NCI-H2227 treated with DMSO at 0.1 percent for 48 hours (cell line): ENCODE measurements around the gene ZNF584.
"Not testable (repeated sequence)": the region's sequence is repeated elsewhere in the genome, so short reads cannot be mapped to it uniquely, and the experiment has no call there.

ENCODE experiments used
- DNase-seq: peaks from one replicate; lab custom pipeline; 2025; lab: John Stamatoyannopoulos, UW

ZNF584 gene

GRCh38 chr19:58408152-58409009 is at the start of gene ZNF584:
Gene ZNF584, plus strand, starts transcription at chr19:58408649. Its CDS starts 499 bp downstream, at chr19:58409148.
- peak; percentile 100 for DNase-seq

GRCh38 chr19:58361900-58362271 is 46.6 kb upstream of the ZNF584 start:
- peak; percentile 89 for DNase-seq

GRCh38 chr19:58362272-58362994 is 46.0 kb upstream of the ZNF584 start, which contains the start of gene ZNF497:
Gene ZNF497, minus strand, starts transcription at chr19:58362751. Its CDS starts 5,116 bp downstream, at chr19:58357635.
- peak; percentile 100 for DNase-seq

- no peak for DNase-seq
These were observed 44.3 kb upstream of the ZNF584 start for GRCh38 chr19:58364146-58364545.

GRCh38 chr19:58366585-58367430 is 41.6 kb upstream of the ZNF584 start:
- DNase-seq = no peak

- DNase-seq = no peak
These were observed 40.6 kb upstream of the ZNF584 start for GRCh38 chr19:58367698-58368454.

- DNase-seq = no peak
These were observed 39.7 kb upstream of the ZNF584 start for GRCh38 chr19:58368561-58369360.

GRCh38 chr19:58372311-58373133 is 35.9 kb upstream of the ZNF584 start:
- DNase-seq = no peak

GRCh38 chr19:58374200-58374599 is 34.2 kb upstream of the ZNF584 start:
- no peak for DNase-seq

GRCh38 chr19:58376724-58377123 is 31.7 kb upstream of the ZNF584 start:
- DNase-seq = not testable (repeated sequence)

- no peak for DNase-seq
These were observed 29.2 kb upstream of the ZNF584 start for GRCh38 chr19:58379246-58379645.

- DNase-seq = no peak
These were observed 28.3 kb upstream of the ZNF584 start for GRCh38 chr19:58380037-58380661.

- peak; percentile 100 for DNase-seq
These were observed 27.6 kb upstream of the ZNF584 start, which contains the start of gene ZNF837 for GRCh38 chr19:58380662-58381459. Gene ZNF837, minus strand, starts transcription at chr19:58381030. Its CDS starts 11,698 bp downstream, at chr19:58369332.

GRCh38 chr19:58381460-58382212 is 26.8 kb upstream of the ZNF584 start:
- no peak for DNase-seq

- DNase-seq = no peak
These were observed 25.3 kb upstream of the ZNF584 start for GRCh38 chr19:58382997-58383603.

- no peak for DNase-seq
These were observed 23.0 kb upstream of the ZNF584 start for GRCh38 chr19:58385313-58385890.
